ENCODE measurements around the gene PLSCR1.

DNA sequence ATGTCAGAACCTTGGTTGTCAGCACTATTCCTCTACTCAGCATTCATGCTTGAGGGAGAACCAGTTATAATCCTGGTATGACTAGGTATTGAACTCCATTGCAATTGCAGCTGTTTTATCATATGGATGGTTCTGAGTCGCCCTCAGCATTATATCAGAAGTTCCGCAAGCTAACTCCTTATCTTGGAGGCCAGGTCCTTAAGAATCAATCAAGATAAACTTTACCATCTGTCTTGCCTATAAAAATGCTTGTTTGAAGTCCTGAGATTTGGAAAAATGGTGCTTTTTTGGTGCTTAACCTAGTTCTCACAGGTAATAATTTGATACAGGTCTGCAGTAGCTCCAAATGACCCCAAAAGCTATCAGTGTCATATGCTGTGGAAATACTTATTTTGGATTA, 16.3 kb upstream of the PLSCR1 start:
- TF ChIP-seq, protein P1, sequence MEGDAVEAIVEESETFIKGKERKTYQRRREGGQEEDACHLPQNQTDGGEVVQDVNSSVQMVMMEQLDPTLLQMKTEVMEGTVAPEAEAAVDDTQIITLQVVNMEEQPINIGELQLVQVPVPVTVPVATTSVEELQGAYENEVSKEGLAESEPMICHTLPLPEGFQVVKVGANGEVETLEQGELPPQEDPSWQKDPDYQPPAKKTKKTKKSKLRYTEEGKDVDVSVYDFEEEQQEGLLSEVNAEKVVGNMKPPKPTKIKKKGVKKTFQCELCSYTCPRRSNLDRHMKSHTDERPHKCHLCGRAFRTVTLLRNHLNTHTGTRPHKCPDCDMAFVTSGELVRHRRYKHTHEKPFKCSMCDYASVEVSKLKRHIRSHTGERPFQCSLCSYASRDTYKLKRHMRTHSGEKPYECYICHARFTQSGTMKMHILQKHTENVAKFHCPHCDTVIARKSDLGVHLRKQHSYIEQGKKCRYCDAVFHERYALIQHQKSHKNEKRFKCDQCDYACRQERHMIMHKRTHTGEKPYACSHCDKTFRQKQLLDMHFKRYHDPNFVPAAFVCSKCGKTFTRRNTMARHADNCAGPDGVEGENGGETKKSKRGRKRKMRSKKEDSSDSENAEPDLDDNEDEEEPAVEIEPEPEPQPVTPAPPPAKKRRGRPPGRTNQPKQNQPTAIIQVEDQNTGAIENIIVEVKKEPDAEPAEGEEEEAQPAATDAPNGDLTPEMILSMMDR (IDR thresholded peaks at IDR 0.05; ENCODE audit: insufficient read depth, low read length) = no peak
- no peak for TF ChIP-seq SPI1 (IDR thresholded peaks at IDR 0.05; ENCODE audit: borderline replicate concordance, low read depth)
- no peak for TF ChIP-seq POLR2AphosphoS5 (IDR thresholded peaks at IDR 0.05; ENCODE audit: low read depth)

All from HL-60 (cell line).